ENCODE data around the gene PRKN. TPM values are rescaled to one million over a fixed set of nuclear protein-coding genes. Genes with fewer than 3 reads are reported as not detected.

Gene PRKN
- total RNA-seq, 1 experiment from 2014 or later, result 1.2 TPM

DNA sequence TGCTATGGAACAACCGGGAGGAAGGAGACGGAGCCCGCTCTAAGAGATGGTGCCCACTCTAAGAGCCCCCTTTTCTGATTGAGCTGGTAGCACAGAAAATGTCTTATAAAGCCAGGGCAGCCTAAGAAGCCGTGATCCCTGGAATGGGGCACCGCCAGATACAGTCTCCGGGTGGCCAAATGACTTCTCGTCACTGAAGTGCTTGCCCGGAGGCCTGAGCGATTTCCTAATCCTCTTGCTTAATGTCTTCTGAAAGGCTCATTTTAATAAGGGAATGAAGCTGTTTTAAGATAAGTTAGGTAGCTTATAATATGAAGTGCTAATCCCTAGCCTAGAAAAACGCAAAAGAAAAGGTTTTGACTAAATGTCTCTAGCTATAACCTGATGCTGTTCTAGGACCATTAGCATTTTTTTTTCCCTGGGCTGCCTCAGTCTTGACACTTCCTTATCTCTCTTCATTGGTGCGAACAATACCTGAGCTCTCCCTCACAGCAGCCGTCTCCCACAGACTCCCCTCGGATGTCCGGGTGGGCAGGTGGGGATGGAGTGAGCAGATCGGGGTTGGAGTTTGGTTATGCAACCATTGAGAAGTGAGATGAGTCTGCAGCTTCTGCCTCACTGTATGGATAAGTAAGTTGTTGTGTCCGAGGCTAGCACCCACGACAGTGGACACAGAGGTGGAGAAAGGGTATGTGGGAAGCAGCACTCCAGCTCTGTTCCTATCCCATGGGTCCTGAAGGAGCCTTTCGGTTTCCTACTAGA lies 894.3 kb downstream of the PRKN start:
- intact Hi-C loops (cut with micrococcal nuclease; ENCODE audit: unreplicated experiment), result no loop called here
- Histone ChIP-seq H3K27ac (ENCODE audit: low read depth, low read length, poor library complexity, severe bottlenecking) (no peak overlapping the region), H3K27me3 (replicated peaks; ENCODE audit: insufficient read depth, low read depth, low read length, poor library complexity) (no peaks in the 10 kb centered on the region), H3K4me1 (ENCODE audit: insufficient read depth, low read length, poor library complexity, severe bottlenecking) (no peaks in the 10 kb centered on the region), H3K9me3 (ENCODE audit: low read depth, low read length, poor library complexity, severe bottlenecking) (no peaks in the 10 kb centered on the region), H3K36me3 (ENCODE audit: insufficient read depth, low read length, poor library complexity, severe bottlenecking) (no peaks in the 10 kb centered on the region), H3K4me3 (ENCODE audit: low read depth, low read length, poor library complexity, severe bottlenecking) (no peak overlapping the region)
- no peak for TF ChIP-seq EZH2 (IDR thresholded peaks at IDR 0.05; ENCODE audit: borderline replicate concordance, low read depth, low read length, poor library complexity, severe bottlenecking)
- TF ChIP-seq, protein P1, sequence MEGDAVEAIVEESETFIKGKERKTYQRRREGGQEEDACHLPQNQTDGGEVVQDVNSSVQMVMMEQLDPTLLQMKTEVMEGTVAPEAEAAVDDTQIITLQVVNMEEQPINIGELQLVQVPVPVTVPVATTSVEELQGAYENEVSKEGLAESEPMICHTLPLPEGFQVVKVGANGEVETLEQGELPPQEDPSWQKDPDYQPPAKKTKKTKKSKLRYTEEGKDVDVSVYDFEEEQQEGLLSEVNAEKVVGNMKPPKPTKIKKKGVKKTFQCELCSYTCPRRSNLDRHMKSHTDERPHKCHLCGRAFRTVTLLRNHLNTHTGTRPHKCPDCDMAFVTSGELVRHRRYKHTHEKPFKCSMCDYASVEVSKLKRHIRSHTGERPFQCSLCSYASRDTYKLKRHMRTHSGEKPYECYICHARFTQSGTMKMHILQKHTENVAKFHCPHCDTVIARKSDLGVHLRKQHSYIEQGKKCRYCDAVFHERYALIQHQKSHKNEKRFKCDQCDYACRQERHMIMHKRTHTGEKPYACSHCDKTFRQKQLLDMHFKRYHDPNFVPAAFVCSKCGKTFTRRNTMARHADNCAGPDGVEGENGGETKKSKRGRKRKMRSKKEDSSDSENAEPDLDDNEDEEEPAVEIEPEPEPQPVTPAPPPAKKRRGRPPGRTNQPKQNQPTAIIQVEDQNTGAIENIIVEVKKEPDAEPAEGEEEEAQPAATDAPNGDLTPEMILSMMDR (conservative IDR thresholded peaks at IDR 0.05; ENCODE audit: low read depth, low read length), result no peak
- ChIA-PET POLR2A (ENCODE audit: low non-redundant PET) (no interaction called here), CTCF (no interaction called here)
- BruUV-seq (replicated peaks), result no TSS peak
- no peak for DNase-seq (ENCODE audit: low spot score)

DNA sequence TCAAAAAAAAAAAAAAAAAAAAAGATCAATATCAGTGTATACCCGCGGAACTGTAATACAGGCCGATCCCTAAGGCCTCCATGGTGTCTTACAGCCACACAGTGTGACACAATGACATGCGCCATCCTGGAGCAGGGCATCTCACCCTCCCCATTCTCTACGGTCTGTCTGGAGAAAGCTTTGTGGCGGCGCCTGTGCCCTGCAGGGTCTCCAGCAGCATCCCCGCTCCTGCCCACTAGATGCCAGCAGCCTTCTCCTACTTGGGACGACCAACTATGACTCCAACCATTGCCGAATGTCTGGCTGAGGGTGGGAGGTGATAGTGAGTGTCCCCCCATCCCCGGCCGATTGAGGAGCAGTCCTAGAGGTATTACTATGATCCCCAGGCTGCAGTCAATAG lies 894.9 kb downstream of the PRKN start:
- intact Hi-C loops (cut with micrococcal nuclease; ENCODE audit: unreplicated experiment), result no loop called here
- ChIA-PET CTCF (no interaction called here), POLR2A (ENCODE audit: low non-redundant PET) (no interaction called here)
- Histone ChIP-seq H3K4me3 (ENCODE audit: low read depth, low read length, poor library complexity, severe bottlenecking) (no peak overlapping the region), H3K27me3 (replicated peaks; ENCODE audit: insufficient read depth, low read depth, low read length, poor library complexity) (no peaks in the 10 kb centered on the region), H3K27ac (ENCODE audit: low read depth, low read length, poor library complexity, severe bottlenecking) (no peak overlapping the region), H3K36me3 (ENCODE audit: insufficient read depth, low read length, poor library complexity, severe bottlenecking) (no peaks in the 10 kb centered on the region), H3K9me3 (ENCODE audit: low read depth, low read length, poor library complexity, severe bottlenecking) (no peaks in the 10 kb centered on the region), H3K4me1 (ENCODE audit: insufficient read depth, low read length, poor library complexity, severe bottlenecking) (no peaks in the 10 kb centered on the region)
- TF ChIP-seq EZH2 (IDR thresholded peaks at IDR 0.05; ENCODE audit: borderline replicate concordance, low read depth, low read length, poor library complexity, severe bottlenecking), result no peak
- TF ChIP-seq, protein P1 (conservative IDR thresholded peaks at IDR 0.05; ENCODE audit: low read depth, low read length), result no peak
- BruUV-seq (replicated peaks), result no TSS peak
- DNase-seq (ENCODE audit: low spot score), result no peak

DNA sequence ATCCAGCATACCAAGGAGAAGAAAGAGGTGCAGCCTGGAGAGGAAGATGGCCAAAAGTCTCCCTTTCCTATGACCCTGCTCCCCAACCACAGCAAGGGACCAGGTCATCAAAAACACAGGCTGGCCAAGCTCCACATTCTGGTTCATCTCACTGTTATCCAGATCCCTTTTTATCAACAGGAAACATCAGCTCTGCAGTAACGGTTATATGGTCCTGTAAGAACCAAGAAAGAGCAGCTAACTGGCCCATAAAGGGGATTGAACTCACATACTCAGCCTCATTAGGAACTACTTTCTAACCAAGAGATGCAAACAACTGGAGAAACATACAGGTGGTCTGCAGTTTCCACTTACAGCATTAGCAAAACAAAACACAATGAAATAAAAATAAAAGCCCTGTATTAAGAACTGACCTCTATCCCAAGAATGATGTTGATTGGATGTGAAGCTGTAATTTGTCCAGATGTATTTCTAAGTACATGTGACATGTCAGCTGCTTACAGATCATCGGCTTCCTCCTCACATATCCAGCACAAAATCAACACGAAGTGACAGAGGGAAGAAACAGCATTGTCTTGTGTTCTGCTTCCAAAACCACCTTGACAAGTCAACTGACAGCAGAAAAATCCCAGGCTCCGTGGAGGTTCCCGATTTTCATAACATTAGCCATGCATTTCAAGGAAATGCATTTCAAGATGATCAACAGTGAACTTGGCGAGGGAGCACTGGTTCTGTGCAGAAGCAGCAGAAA lies 896.5 kb downstream of the PRKN start:
- no peak for DNase-seq (ENCODE audit: low spot score)
- CTCF ChIA-PET, result no interaction called here
- intact Hi-C loops (cut with micrococcal nuclease; ENCODE audit: unreplicated experiment), result no loop called here
- Histone ChIP-seq H3K4me3 (ENCODE audit: low read depth, low read length, poor library complexity, severe bottlenecking) (no peak overlapping the region), H3K36me3 (ENCODE audit: insufficient read depth, low read length, poor library complexity, severe bottlenecking) (no peaks in the 10 kb centered on the region), H3K27ac (ENCODE audit: low read depth, low read length, poor library complexity, severe bottlenecking) (no peak overlapping the region), H3K4me1 (ENCODE audit: insufficient read depth, low read length, poor library complexity, severe bottlenecking) (no peaks in the 10 kb centered on the region), H3K27me3 (replicated peaks; ENCODE audit: insufficient read depth, low read depth, low read length, poor library complexity) (no peaks in the 10 kb centered on the region), H3K9me3 (ENCODE audit: low read depth, low read length, poor library complexity, severe bottlenecking) (no peaks in the 10 kb centered on the region)
- TF ChIP-seq, protein P1 (conservative IDR thresholded peaks at IDR 0.05; ENCODE audit: low read depth, low read length), result no peak
- no peak for TF ChIP-seq EZH2 (IDR thresholded peaks at IDR 0.05; ENCODE audit: borderline replicate concordance, low read depth, low read length, poor library complexity, severe bottlenecking)
- POLR2A ChIA-PET (ENCODE audit: low non-redundant PET), result no interaction called here
- no TSS peak for BruUV-seq (replicated peaks)

Data from A673 (cell line).